Neural cell (in vitro differentiated cells): ENCODE results near the gene PLCL2. TPM values are rescaled to one million over a fixed set of nuclear protein-coding genes. Genes with fewer than 3 reads are reported as not detected.

ENCODE experiments used
- H2AFZ ChIP-seq: fragments of 200-600, 300-800 bp; sonication (generic), shearing (Covaris generic); 2 replicates; pipeline ENCODE4 v1.6.0; 2014; ENCODE audit warnings: low read depth, mild to moderate bottlenecking, antibody characterized with exemption, low read length, moderate library complexity
- H3F3A ChIP-seq: fragments of 200-600 bp; shearing (Covaris generic); 2 replicates; pipeline ENCODE4 v1.6.1; 2016; ENCODE audit warnings: mild to moderate bottlenecking, moderate library complexity, mixed read lengths, antibody characterized with exemption, low read length; ENCODE audit not compliant: insufficient read depth, poor library complexity, severe bottlenecking
- H3K27ac ChIP-seq: fragments of 200-600, 300-800 bp; sonication (generic), shearing (Covaris generic); 2 replicates; pipeline ENCODE4 v1.5.1; 2014; ENCODE audit warnings: mild to moderate bottlenecking, low read length, moderate library complexity
- H3K27me3 ChIP-seq: fragments of 300-800, 200-600 bp; sonication (generic), shearing (Covaris generic); 2 replicates; pipeline ENCODE4 v1.6.0; 2014; ENCODE audit warnings: mild to moderate bottlenecking, low read depth, low read length, moderate library complexity; ENCODE audit not compliant: insufficient read depth
- H3K36me3 ChIP-seq: fragments of 300-800, 200-600 bp; sonication (generic), shearing (Covaris generic); 2 replicates; pipeline ENCODE4 v1.5.1; 2014; ENCODE audit warnings: mild to moderate bottlenecking, antibody characterized with exemption, low read length, moderate library complexity; ENCODE audit not compliant: insufficient read depth
- H3K4me2 ChIP-seq: fragments of 300-800, 200-600 bp; sonication (generic), shearing (Covaris generic); 2 replicates; pipeline ENCODE4 v1.6.0; 2014; ENCODE audit warnings: mild to moderate bottlenecking, low read length
- H3K4me3 ChIP-seq: fragments of 300-800, 200-600 bp; sonication (generic), shearing (Covaris generic); 2 replicates; pipeline ENCODE4 v1.5.1; 2014; ENCODE audit warnings: mild to moderate bottlenecking, low read length, moderate library complexity
- H3K79me2 ChIP-seq: fragments of 200-600 bp; shearing (Covaris generic); replicated peaks from 2 replicates; pipeline ENCODE4 v1.6.0; 2014; ENCODE audit warnings: mild to moderate bottlenecking, low read length, moderate library complexity; ENCODE audit not compliant: insufficient read depth
- H3K9ac ChIP-seq: fragments of 300-800, 200-600 bp; sonication (generic), shearing (Covaris generic); 2 replicates; pipeline ENCODE4 v1.6.1; 2016; ENCODE audit warnings: mild to moderate bottlenecking, low read length, mixed read lengths
- H3K9me2 ChIP-seq: fragments of 200-600 bp; shearing (Covaris generic); 2 replicates; pipeline ENCODE4 v1.6.1; 2016; ENCODE audit warnings: mild to moderate bottlenecking, low read length, mixed read lengths; ENCODE audit not compliant: insufficient read depth
- H3K9me3 ChIP-seq: fragments of 200-600, 300-800 bp; sonication (generic), shearing (Covaris generic); 2 replicates; pipeline ENCODE4 v1.6.1; 2016; ENCODE audit warnings: mild to moderate bottlenecking, mixed run types, low read length, moderate library complexity, mixed read lengths
- H4K20me1 ChIP-seq: fragments of 200-600 bp; shearing (Covaris generic); 2 replicates; pipeline ENCODE4 v1.6.1; 2016; ENCODE audit warnings: mild to moderate bottlenecking, mixed run types; ENCODE audit not compliant: insufficient read depth
- EP300 ChIP-seq: fragments of 450-650 bp; conservative IDR thresholded peaks from 2 replicates; pipeline ENCODE4 v1.6.1; 2014; ENCODE audit warnings: antibody characterized with exemption, mild to moderate bottlenecking, moderate library complexity; ENCODE audit not compliant: poor library complexity, severe bottlenecking
- EZH2 ChIP-seq: fragments of 200-600, 300-800 bp; shearing (Covaris generic), sonication (generic); IDR thresholded peaks from 2 replicates; pipeline ENCODE4 v1.6.1; 2014; ENCODE audit warnings: antibody characterized with exemption, low read length, borderline replicate concordance, mild to moderate bottlenecking; ENCODE audit not compliant: insufficient read depth, poor library complexity, severe bottlenecking
- MXI1 ChIP-seq: fragments of 450-650 bp; conservative IDR thresholded peaks from 2 replicates; pipeline ENCODE4 v1.6.1; 2014; ENCODE audit warnings: antibody characterized with exemption, mild to moderate bottlenecking; ENCODE audit not compliant: poor library complexity, severe bottlenecking
- POLR2AphosphoS5 ChIP-seq: IDR thresholded peaks from 2 replicates; pipeline ENCODE4 v1.6.1; 2012
- RAD21 ChIP-seq: fragments of 450-650 bp; conservative IDR thresholded peaks from 2 replicates; pipeline ENCODE4 v1.6.1; 2014; ENCODE audit warnings: antibody characterized with exemption, mild to moderate bottlenecking, moderate library complexity
- REST ChIP-seq: IDR thresholded peaks from 2 replicates; pipeline ENCODE4 v1.6.1; 2012; ENCODE audit warnings: borderline replicate concordance
- SMC3 ChIP-seq: fragments of 450-650 bp; conservative IDR thresholded peaks from 2 replicates; pipeline ENCODE4 v1.6.1; 2014; ENCODE audit warnings: antibody characterized with exemption, mild to moderate bottlenecking, moderate library complexity; ENCODE audit not compliant: poor library complexity
- TAF1 ChIP-seq: IDR thresholded peaks from 2 replicates; pipeline ENCODE4 v1.6.1; 2012; ENCODE audit warnings: low read depth
- polyA plus RNA-seq: library from polyadenylated mRNA; depleted of rRNA; stranded (reverse); fragments of >200 nt; gene quantifications from 2 replicates; pipeline ENCODE4 v1.2.3, GENCODE V29; 2014
- TF ChIP-seq, protein P1 (sequence below): fragments of 450-650 bp; IDR thresholded peaks from 2 replicates; pipeline ENCODE4 v1.5.1; 2014; ENCODE audit warnings: antibody characterized with exemption, mild to moderate bottlenecking, moderate library complexity; ENCODE audit not compliant: poor library complexity, severe bottlenecking

The PLCL2 gene
- polyA plus RNA-seq, 1 donor from 2014 or later: 69.8 TPM

- Histone ChIP-seq H3K9me3 (no peaks in the 10 kb centered on the region), H3K27ac (peak overlapping the region; percentile 95), H3K36me3 (no peaks in the 10 kb centered on the region), H3K79me2 (peaks cover 61% of the 10 kb centered on the region), H4K20me1 (no peaks in the 10 kb centered on the region), H3K9ac (peak overlapping the region; percentile 95), H3K4me3 (peak overlapping the region; percentile 84), H2AFZ (no peak overlapping the region), H3K27me3 (no peaks in the 10 kb centered on the region), H3K9me2 (no peaks in the 10 kb centered on the region), H3K4me2 (peak overlapping the region; percentile 62), H3F3A (no peaks in the 10 kb centered on the region)
- TF ChIP-seq EP300: no peak
- no peak for TF ChIP-seq SMC3
- TF ChIP-seq REST: peak; percentile 54
Measured at GRCh38 chr3:16886303-16886683, 1.5 kb downstream of the PLCL2 start.

DNA sequence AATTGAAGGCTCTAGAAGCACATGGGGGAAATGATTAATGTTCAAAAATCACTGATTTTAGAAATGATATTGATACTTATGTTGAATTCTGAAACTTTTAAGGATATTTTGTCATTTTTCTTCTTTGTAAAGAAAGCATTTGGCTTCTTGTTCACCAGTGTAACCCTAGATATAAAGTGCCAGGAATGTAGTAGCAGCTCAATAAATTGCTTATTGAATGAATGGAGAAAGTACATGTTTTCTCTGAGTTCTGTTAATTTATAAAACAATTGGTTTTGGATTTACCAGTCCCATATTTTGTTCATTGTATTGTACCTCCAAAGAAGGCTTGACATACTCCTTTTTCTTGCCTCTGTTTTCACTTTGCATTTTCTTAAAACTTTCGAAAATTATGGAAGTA is 2.4 kb downstream of the PLCL2 start:
- Histone ChIP-seq H3K79me2 (peaks cover 69% of the 10 kb centered on the region), H3F3A (no peaks in the 10 kb centered on the region), H3K4me3 (peak overlapping the region; percentile 84), H3K27ac (peak overlapping the region; percentile 95), H3K9ac (no peak overlapping the region), H3K9me2 (no peaks in the 10 kb centered on the region), H2AFZ (no peak overlapping the region), H3K27me3 (no peaks in the 10 kb centered on the region), H3K9me3 (no peaks in the 10 kb centered on the region), H3K4me2 (peak overlapping the region; percentile 62), H3K36me3 (no peaks in the 10 kb centered on the region), H4K20me1 (no peaks in the 10 kb centered on the region)
- no peak for TF ChIP-seq SMC3
- TF ChIP-seq, protein P1, sequence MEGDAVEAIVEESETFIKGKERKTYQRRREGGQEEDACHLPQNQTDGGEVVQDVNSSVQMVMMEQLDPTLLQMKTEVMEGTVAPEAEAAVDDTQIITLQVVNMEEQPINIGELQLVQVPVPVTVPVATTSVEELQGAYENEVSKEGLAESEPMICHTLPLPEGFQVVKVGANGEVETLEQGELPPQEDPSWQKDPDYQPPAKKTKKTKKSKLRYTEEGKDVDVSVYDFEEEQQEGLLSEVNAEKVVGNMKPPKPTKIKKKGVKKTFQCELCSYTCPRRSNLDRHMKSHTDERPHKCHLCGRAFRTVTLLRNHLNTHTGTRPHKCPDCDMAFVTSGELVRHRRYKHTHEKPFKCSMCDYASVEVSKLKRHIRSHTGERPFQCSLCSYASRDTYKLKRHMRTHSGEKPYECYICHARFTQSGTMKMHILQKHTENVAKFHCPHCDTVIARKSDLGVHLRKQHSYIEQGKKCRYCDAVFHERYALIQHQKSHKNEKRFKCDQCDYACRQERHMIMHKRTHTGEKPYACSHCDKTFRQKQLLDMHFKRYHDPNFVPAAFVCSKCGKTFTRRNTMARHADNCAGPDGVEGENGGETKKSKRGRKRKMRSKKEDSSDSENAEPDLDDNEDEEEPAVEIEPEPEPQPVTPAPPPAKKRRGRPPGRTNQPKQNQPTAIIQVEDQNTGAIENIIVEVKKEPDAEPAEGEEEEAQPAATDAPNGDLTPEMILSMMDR: no peak
- TF ChIP-seq REST: no peak
- TF ChIP-seq TAF1: no peak
- TF ChIP-seq EZH2: no peak
- TF ChIP-seq RAD21: no peak
- no peak for TF ChIP-seq MXI1
- no peak for TF ChIP-seq POLR2AphosphoS5
- TF ChIP-seq EP300: no peak
